ENCODE measurements around the gene HYLS1. TPM values are rescaled to one million over a fixed set of nuclear protein-coding genes. Genes with fewer than 3 reads are reported as not detected.

Gene HYLS1
- total RNA-seq, 3 donors from 2014 or later, result 4.6 to 7.5 (median 7.1) TPM

- TF ChIP-seq CTCF (IDR thresholded peaks at IDR 0.05), result no peak
- no peak for DNase-seq
- no peaks in the 10 kb centered on the region for H3K36me3 ChIP-seq (ENCODE audit: low read depth)
- H3K4me1 ChIP-seq (ENCODE audit: low read depth), result no peaks in the 10 kb centered on the region
- no peak for ATAC-seq
- no peaks in the 10 kb centered on the region for H3K9me3 ChIP-seq
- intact Hi-C loops (cut with DNase I, micrococcal nuclease), result no loop called here
- H3K4me3 ChIP-seq, result no peak overlapping the region
Measured at GRCh38 chr11:125939081-125939521, 51.6 kb downstream of the HYLS1 start.

GRCh38 chr11:125940145-125940544, 52.7 kb downstream of the HYLS1 start:
- intact Hi-C loops (cut with DNase I, micrococcal nuclease), result no loop called here
- Histone ChIP-seq H3K36me3 (ENCODE audit: low read depth) (no peaks in the 10 kb centered on the region), H3K9me3 (no peaks in the 10 kb centered on the region), H3K4me3 (no peak overlapping the region), H3K4me1 (ENCODE audit: low read depth) (no peaks in the 10 kb centered on the region)
- no peak for DNase-seq
- TF ChIP-seq CTCF (IDR thresholded peaks at IDR 0.05), result no peak
- no peak for ATAC-seq

- ATAC-seq, result no peak
- TF ChIP-seq CTCF (IDR thresholded peaks at IDR 0.05), result no peak
- H3K36me3 ChIP-seq (ENCODE audit: low read depth), result no peaks in the 10 kb centered on the region
- intact Hi-C loops (cut with DNase I, micrococcal nuclease), result no loop called here
- no peak for DNase-seq
- no peaks in the 10 kb centered on the region for H3K4me1 ChIP-seq (ENCODE audit: low read depth)
- H3K4me3 ChIP-seq, result no peak overlapping the region
- no peaks in the 10 kb centered on the region for H3K9me3 ChIP-seq
Measured at GRCh38 chr11:125941267-125941618, 53.8 kb downstream of the HYLS1 start.

GRCh38 chr11:125941619-125942611, 54.4 kb downstream of the HYLS1 start:
- Histone ChIP-seq H3K4me3 (no peak overlapping the region), H3K36me3 (ENCODE audit: low read depth) (no peaks in the 10 kb centered on the region), H3K9me3 (no peaks in the 10 kb centered on the region), H3K4me1 (ENCODE audit: low read depth) (no peaks in the 10 kb centered on the region)
- ATAC-seq (peak; percentile 89), DNase-seq (peak in 2 of 3 donors; percentile 77 to 83)
- TF ChIP-seq CTCF (IDR thresholded peaks at IDR 0.05), result peak; percentile 60
- intact Hi-C loops (cut with DNase I, micrococcal nuclease), result no loop called here

- Histone ChIP-seq H3K9me3 (no peaks in the 10 kb centered on the region), H3K4me1 (ENCODE audit: low read depth) (no peaks in the 10 kb centered on the region), H3K4me3 (no peak overlapping the region), H3K36me3 (ENCODE audit: low read depth) (no peaks in the 10 kb centered on the region)
- TF ChIP-seq CTCF (IDR thresholded peaks at IDR 0.05), result no peak
- intact Hi-C loops (cut with DNase I, micrococcal nuclease), result no loop called here
- DNase-seq, result no peak
- ATAC-seq, result no peak
Measured at GRCh38 chr11:125942771-125943428, 55.4 kb downstream of the HYLS1 start.

Data from mucosa of descending colon (tissue), 3 donors.